WTC11 (cell line): Measurements from ENCODE around the gene RELT. TPM values are rescaled to one million over a fixed set of nuclear protein-coding genes. Genes with fewer than 3 reads are reported as not detected.

Source experiments
- ATAC-seq: fragments of 200-7000 bp; cut with Tn5 transposase; 2 replicates; pipeline ENCODE4 v1.10.0; 2021; ENCODE audit warnings: mild to moderate bottlenecking, moderate library complexity
- CTCF ChIA-PET: fragments of 300-600 bp; sonication (Branson Sonifier 250); formaldehyde crosslinking; loops from one replicate; lab custom pipeline; 2021; ENCODE audit warnings: antibody characterized with exemption; lab: Charles Lee
- POLR2A ChIA-PET: fragments of 350-600 bp; sonication (Branson Sonifier 250); formaldehyde crosslinking; loops from one replicate; lab custom pipeline; 2021; ENCODE audit warnings: antibody characterized with exemption; lab: Charles Lee
- DNase-seq: peaks from one replicate; pipeline ENCODE4 v3.0.0; 2021; ENCODE audit warnings: low spot score
- H3K27ac Mint-ChIP-seq: 2 replicates; pipeline ENCODE4 v1.8.0; 2021; ENCODE audit warnings: mixed read lengths
- H3K27me3 Mint-ChIP-seq: 2 replicates; pipeline ENCODE4 v1.8.0; 2021; ENCODE audit warnings: low read depth, mild to moderate bottlenecking, moderate library complexity, mixed read lengths
- H3K36me3 Mint-ChIP-seq: 2 replicates; pipeline ENCODE4 v1.8.0; 2021; ENCODE audit warnings: mixed read lengths
- H3K4me1 Mint-ChIP-seq: 2 replicates; pipeline ENCODE4 v1.8.0; 2022; ENCODE audit warnings: mixed read lengths
- H3K4me3 Mint-ChIP-seq: 2 replicates; pipeline ENCODE4 v1.8.0; 2021; ENCODE audit warnings: mild to moderate bottlenecking, moderate library complexity, mixed read lengths
- H3K9me3 Mint-ChIP-seq: 2 replicates; pipeline ENCODE4 v1.8.0; 2021; ENCODE audit warnings: mixed read lengths
- ATF2 ChIP-seq: sonication (generic); formaldehyde crosslinking; IDR thresholded peaks from 2 replicates; pipeline ENCODE4 v1.8.1; 2022; ENCODE audit warnings: low read depth, missing genetic modification reagents, borderline replicate concordance
- CTCF ChIP-seq: fragments of 200-600 bp; IDR thresholded peaks from 2 replicates; pipeline ENCODE4 v1.8.0; 2022; ENCODE audit warnings: antibody characterized with exemption
- E2F1 ChIP-seq: sonication (generic); formaldehyde crosslinking; IDR thresholded peaks from 2 replicates; pipeline ENCODE4 v1.8.0; 2022; ENCODE audit warnings: mild to moderate bottlenecking, missing genetic modification reagents
- HMGXB4 ChIP-seq: sonication (generic); formaldehyde crosslinking; IDR thresholded peaks from 2 replicates; pipeline ENCODE4 v1.8.1; 2023; ENCODE audit warnings: mild to moderate bottlenecking, moderate library complexity, missing genetic modification reagents
- IRF1 ChIP-seq: sonication (generic); formaldehyde crosslinking; IDR thresholded peaks from 2 replicates; pipeline ENCODE4 v1.8.0; 2023; ENCODE audit warnings: missing genetic modification reagents
- MXD4 ChIP-seq: fragments of 250-450 bp; sonication (Bioruptor Pico); IDR thresholded peaks from 2 replicates; pipeline ENCODE4 v1.8.0; 2021; ENCODE audit warnings: mild to moderate bottlenecking, moderate library complexity, borderline replicate concordance
- MYBL2 ChIP-seq: sonication (generic); formaldehyde crosslinking; IDR thresholded peaks from 2 replicates; pipeline ENCODE4 v1.8.1; 2023; ENCODE audit warnings: mild to moderate bottlenecking, moderate library complexity, missing genetic modification reagents
- PRDM15 ChIP-seq: sonication (generic); formaldehyde crosslinking; IDR thresholded peaks from 2 replicates; pipeline ENCODE4 v1.8.0; 2022; ENCODE audit warnings: missing genetic modification reagents
- PRRX2 ChIP-seq: fragments of 250-450 bp; sonication (Bioruptor Pico); IDR thresholded peaks from 2 replicates; pipeline ENCODE4 v1.8.0; 2021; ENCODE audit warnings: mild to moderate bottlenecking
- SP1 ChIP-seq: sonication (generic); formaldehyde crosslinking; conservative IDR thresholded peaks from 2 replicates; pipeline ENCODE4 v1.8.1; 2022; ENCODE audit warnings: missing genetic modification reagents
- USF2 ChIP-seq: sonication (generic); formaldehyde crosslinking; IDR thresholded peaks from 2 replicates; pipeline ENCODE4 v1.8.1; 2023; ENCODE audit warnings: mild to moderate bottlenecking, missing genetic modification reagents, moderate library complexity
- ZMAT4 ChIP-seq: fragments of 250-450 bp; sonication (Bioruptor Pico); IDR thresholded peaks from 2 replicates; pipeline ENCODE4 v1.9.0; 2021; ENCODE audit warnings: mild to moderate bottlenecking
- ZNF121 ChIP-seq: sonication (generic); formaldehyde crosslinking; IDR thresholded peaks from 2 replicates; pipeline ENCODE4 v1.8.0; 2023; ENCODE audit warnings: missing genetic modification reagents
- ZNF138 ChIP-seq: sonication (generic); formaldehyde crosslinking; conservative IDR thresholded peaks from 2 replicates; pipeline ENCODE4 v1.8.1; 2022; ENCODE audit warnings: mild to moderate bottlenecking, moderate library complexity, missing genetic modification reagents
- ZNF281 ChIP-seq: sonication (generic); formaldehyde crosslinking; IDR thresholded peaks from 2 replicates; pipeline ENCODE4 v1.8.0; 2023; ENCODE audit warnings: mild to moderate bottlenecking, missing genetic modification reagents
- total RNA-seq: library from RNA; stranded (reverse); gene quantifications from 3 replicates; pipeline ENCODE4 v1.2.3, GENCODE V29; 2021

The RELT gene
- total RNA-seq, 1 experiment from 2014 or later: 6.7 TPM

GRCh38 chr11:73387594-73388264, 11.5 kb downstream of the RELT start (continued):
- no peak for TF ChIP-seq ZNF138 (CRISPR knock-in tag)
- no peak for TF ChIP-seq IRF1 (CRISPR knock-in tag)
- no peak for TF ChIP-seq E2F1 (CRISPR knock-in tag)
- no peak for TF ChIP-seq SP1 (CRISPR knock-in tag)
- TF ChIP-seq ZNF121: no peak
- TF ChIP-seq PRDM15 (CRISPR knock-in tag): no peak
- no peak for TF ChIP-seq ATF2 (CRISPR knock-in tag)

GRCh38 chr11:73388265-73389133, 12.3 kb downstream of the RELT start:
- no peaks in the 10 kb centered on the region for H3K36me3 Mint-ChIP-seq
- H3K9me3 Mint-ChIP-seq: no peaks in the 10 kb centered on the region
- peak overlapping the region; percentile 33; the same call in 1 of the 2 replicates for H3K27ac Mint-ChIP-seq
- H3K4me3 Mint-ChIP-seq: no peak overlapping the region
- DNase-seq (no peak), ATAC-seq (no peak)
- ChIA-PET POLR2A (interaction anchor here (0.6 kb wide), 1 partner anchor 162 kb away, joined by 3 read pairs; no protein-coding TSS in a partner anchor), CTCF (interaction anchor here (0.9 to 2.8 kb wide), 8 partner anchors 16 to 273 kb away, joined by 3 to 10 read pairs (median 6); partner anchors contain the start of gene ARHGEF17)
- H3K4me1 Mint-ChIP-seq: peaks cover 9% of the 10 kb centered on the region; the same call in 1 of the 2 replicates
- no peaks in the 10 kb centered on the region for H3K27me3 Mint-ChIP-seq
- TF ChIP-seq MYBL2 (CRISPR knock-in tag): no peak
- TF ChIP-seq PRRX2 (CRISPR knock-in tag): no peak
- no peak for TF ChIP-seq USF2
- no peak for TF ChIP-seq ZMAT4 (CRISPR knock-in tag)
- TF ChIP-seq ZNF281 (CRISPR knock-in tag): no peak
- no peak for TF ChIP-seq MXD4 (CRISPR knock-in tag)
- no peak for TF ChIP-seq CTCF
- TF ChIP-seq HMGXB4 (CRISPR knock-in tag): no peak
